ENCODE measurements around the gene CYB561.

The CYB561 gene

DNA sequence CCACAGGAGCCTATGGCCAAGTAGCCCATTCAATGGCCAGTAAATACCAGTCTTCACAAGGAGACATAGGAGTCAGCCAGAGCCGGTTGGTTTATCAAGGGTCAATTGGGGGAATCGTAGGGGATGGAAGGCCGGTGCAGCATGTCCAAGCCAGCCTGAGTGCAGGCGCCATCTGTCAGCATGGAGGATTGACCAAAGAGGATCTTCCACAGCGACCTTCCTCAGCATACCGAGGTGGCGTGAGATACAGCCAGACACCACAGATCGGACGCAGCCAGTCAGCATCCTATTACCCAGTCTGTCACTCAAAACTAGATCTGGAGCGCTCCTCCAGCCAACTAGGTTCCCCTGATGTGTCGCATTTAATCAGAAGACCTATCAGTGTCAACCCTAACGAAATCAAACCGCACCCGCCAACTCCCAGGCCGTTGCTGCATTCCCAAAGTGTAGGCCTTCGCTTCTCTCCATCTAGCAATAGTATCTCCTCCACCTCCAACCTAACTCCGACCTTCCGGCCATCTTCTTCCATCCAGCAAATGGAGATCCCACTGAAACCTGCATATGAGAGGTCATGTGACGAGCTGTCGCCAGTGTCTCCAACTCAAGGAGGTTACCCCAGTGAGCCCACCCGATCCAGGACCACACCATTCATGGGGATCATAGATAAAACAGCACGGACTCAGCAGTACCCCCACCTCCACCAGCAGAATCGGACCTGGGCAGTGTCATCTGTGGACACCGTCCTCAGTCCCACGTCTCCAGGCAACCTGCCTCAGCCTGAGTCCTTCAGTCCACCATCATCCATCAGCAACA is 25.0 kb downstream of the CYB561 start:
- TF ChIP-seq ZNF514 (tag by site-specific recombination; IDR thresholded peaks at IDR 0.05) = no peak
- TF ChIP-seq ZNF549 (tag by site-specific recombination; IDR thresholded peaks at IDR 0.05) = no peak
- TF ChIP-seq ZBTB20 (tag by site-specific recombination; IDR thresholded peaks at IDR 0.05) = no peak
- no peak for TF ChIP-seq BCL11B (tag by site-specific recombination; IDR thresholded peaks at IDR 0.05; ENCODE audit: low read depth)
- no peak for TF ChIP-seq SCRT2 (tag by site-specific recombination; IDR thresholded peaks at IDR 0.05)
- no peak for TF ChIP-seq ZNF558 (tag by site-specific recombination; IDR thresholded peaks at IDR 0.05)
- TF ChIP-seq ZNF423 (tag by site-specific recombination; IDR thresholded peaks at IDR 0.05) = no peak
- no peak for TF ChIP-seq SCRT1 (tag by site-specific recombination; IDR thresholded peaks at IDR 0.05; ENCODE audit: borderline replicate concordance)
- TF ChIP-seq ZNF768 (tag by site-specific recombination; IDR thresholded peaks at IDR 0.05) = no peak
- TF ChIP-seq, protein P1, sequence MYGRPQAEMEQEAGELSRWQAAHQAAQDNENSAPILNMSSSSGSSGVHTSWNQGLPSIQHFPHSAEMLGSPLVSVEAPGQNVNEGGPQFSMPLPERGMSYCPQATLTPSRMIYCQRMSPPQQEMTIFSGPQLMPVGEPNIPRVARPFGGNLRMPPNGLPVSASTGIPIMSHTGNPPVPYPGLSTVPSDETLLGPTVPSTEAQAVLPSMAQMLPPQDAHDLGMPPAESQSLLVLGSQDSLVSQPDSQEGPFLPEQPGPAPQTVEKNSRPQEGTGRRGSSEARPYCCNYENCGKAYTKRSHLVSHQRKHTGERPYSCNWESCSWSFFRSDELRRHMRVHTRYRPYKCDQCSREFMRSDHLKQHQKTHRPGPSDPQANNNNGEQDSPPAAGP (tag by site-specific recombination; IDR thresholded peaks at IDR 0.05) = no peak
- TF ChIP-seq ZNF341 (tag by site-specific recombination; IDR thresholded peaks at IDR 0.05; ENCODE audit: low read depth) = no peak
- TF ChIP-seq ZNF133 (tag by site-specific recombination; IDR thresholded peaks at IDR 0.05) = no peak
- TF ChIP-seq ZNF416 (tag by site-specific recombination; IDR thresholded peaks at IDR 0.05) = no peak
- TF ChIP-seq ZNF324 (tag by site-specific recombination; IDR thresholded peaks at IDR 0.05) = no peak
- no peak for TF ChIP-seq BCL11A (tag by site-specific recombination; IDR thresholded peaks at IDR 0.05; ENCODE audit: low read depth)
- H3K36me3 ChIP-seq (ENCODE audit: control insufficient read depth in 2 of 2, insufficient read depth in 1 of 2, low read length in 2 of 2) = peaks cover 0 to 41% of the 10 kb centered on the region in 2 experiments; a peak in 1 of 3 replicates
- H3K4me3 ChIP-seq (ENCODE audit: low read depth, low read length) = no peak overlapping the region
- no peaks in the 10 kb centered on the region for H3K9me3 ChIP-seq (ENCODE audit: control insufficient read depth, insufficient read depth, low read depth, low read length)
- POLR2A ChIA-PET = no interaction called here
- CTCF ChIA-PET = no interaction called here
- no peak overlapping the region for H3K27ac ChIP-seq (ENCODE audit: extremely low read depth, low read depth, low read length)
- H3K4me1 ChIP-seq (ENCODE audit: control insufficient read depth, insufficient read depth, low read length) = no peaks in the 10 kb centered on the region

DNA sequence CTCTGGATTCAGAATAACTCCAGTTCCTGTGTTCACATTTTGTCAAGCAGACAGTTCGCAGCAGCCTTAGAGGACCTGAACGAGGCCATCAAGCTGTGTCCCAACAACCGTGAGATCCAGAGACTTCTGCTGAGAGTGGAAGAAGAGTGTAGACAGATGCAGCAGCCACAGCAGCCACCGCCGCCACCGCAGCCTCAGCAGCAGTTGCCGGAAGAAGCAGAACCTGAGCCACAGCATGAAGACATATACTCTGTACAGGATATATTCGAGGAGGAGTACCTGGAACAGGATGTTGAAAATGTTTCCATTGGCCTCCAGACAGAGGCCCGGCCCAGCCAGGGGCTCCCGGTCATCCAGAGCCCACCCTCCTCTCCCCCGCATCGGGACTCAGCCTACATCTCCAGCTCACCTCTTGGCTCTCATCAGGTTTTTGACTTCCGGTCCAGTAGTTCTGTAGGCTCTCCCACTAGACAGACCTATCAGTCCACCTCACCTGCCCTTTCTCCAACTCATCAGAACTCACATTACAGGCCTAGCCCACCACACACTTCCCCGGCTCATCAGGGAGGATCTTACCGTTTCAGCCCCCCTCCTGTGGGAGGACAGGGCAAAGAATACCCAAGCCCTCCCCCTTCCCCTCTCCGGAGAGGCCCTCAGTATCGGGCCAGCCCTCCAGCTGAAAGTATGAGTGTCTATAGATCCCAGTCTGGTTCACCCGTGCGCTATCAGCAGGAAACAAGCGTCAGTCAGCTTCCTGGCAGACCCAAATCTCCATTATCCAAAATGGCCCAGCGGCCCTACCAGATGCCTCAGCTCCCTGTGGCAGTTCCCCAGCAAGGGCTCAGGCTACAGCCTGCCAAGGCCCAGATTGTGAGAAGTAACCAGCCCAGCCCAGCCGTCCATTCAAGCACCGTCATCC is 25.9 kb downstream of the CYB561 start:
- no peaks in the 10 kb centered on the region for H3K9me3 ChIP-seq (ENCODE audit: control insufficient read depth, insufficient read depth, low read depth, low read length)
- no peak for TF ChIP-seq PBX3 (CRISPR knock-in tag; IDR thresholded peaks at IDR 0.05)
- TF ChIP-seq, protein P2, sequence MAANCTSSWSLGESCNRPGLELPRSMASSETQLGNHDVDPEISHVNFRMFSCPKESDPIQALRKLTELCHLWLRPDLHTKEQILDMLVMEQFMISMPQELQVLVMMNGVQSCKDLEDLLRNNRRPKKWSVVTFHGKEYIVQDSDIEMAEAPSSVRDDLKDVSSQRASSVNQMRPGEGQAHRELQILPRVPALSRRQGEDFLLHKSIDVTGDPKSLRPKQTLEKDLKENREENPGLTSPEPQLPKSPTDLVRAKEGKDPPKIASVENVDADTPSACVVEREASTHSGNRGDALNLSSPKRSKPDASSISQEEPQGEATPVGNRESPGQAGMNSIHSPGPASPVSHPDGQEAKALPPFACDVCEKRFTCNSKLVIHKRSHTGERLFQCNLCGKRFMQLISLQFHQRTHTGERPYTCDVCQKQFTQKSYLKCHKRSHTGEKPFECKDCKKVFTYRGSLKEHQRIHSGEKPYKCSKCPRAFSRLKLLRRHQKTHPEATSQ (tag by site-specific recombination; IDR thresholded peaks at IDR 0.05) = no peak
- no peak for TF ChIP-seq ZNF473 (tag by site-specific recombination; IDR thresholded peaks at IDR 0.05)
- TF ChIP-seq ZNF555 (tag by site-specific recombination; conservative IDR thresholded peaks at IDR 0.05) = no peak
- no peak for TF ChIP-seq ZNF558 (tag by site-specific recombination; IDR thresholded peaks at IDR 0.05)
- no peak for TF ChIP-seq ZNF341 (tag by site-specific recombination; IDR thresholded peaks at IDR 0.05; ENCODE audit: low read depth)
- TF ChIP-seq, protein P3, sequence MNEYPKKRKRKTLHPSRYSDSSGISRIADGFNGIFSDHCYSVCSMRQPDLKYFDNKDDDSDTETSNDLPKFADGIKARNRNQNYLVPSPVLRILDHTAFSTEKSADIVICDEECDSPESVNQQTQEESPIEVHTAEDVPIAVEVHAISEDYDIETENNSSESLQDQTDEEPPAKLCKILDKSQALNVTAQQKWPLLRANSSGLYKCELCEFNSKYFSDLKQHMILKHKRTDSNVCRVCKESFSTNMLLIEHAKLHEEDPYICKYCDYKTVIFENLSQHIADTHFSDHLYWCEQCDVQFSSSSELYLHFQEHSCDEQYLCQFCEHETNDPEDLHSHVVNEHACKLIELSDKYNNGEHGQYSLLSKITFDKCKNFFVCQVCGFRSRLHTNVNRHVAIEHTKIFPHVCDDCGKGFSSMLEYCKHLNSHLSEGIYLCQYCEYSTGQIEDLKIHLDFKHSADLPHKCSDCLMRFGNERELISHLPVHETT (tag by site-specific recombination; IDR thresholded peaks at IDR 0.05) = no peak
- TF ChIP-seq ZNF404 (tag by site-specific recombination; IDR thresholded peaks at IDR 0.05) = no peak
- no peak for TF ChIP-seq ZNF398 (tag by site-specific recombination; IDR thresholded peaks at IDR 0.05)
- no peak for TF ChIP-seq BCL6B (tag by site-specific recombination; IDR thresholded peaks at IDR 0.05)
- no peak for TF ChIP-seq ZNF48 (tag by site-specific recombination; IDR thresholded peaks at IDR 0.05)
- H3K27ac ChIP-seq (ENCODE audit: extremely low read depth, low read depth, low read length) = no peak overlapping the region
- CTCF ChIA-PET = interaction anchor here (0.9 to 1.3 kb wide), 6 partner anchors 11 to 867 kb away, joined by 3 to 5 read pairs (median 4); no protein-coding TSS in a partner anchor
- H3K4me3 ChIP-seq (ENCODE audit: low read depth, low read length) = no peak overlapping the region
- POLR2A ChIA-PET = no interaction called here
- H3K36me3 ChIP-seq (ENCODE audit: control insufficient read depth in 2 of 2, insufficient read depth in 1 of 2, low read length in 2 of 2) = peaks cover 0 to 49% of the 10 kb centered on the region in 2 experiments; a peak in 1 of 3 replicates
- no peaks in the 10 kb centered on the region for H3K4me1 ChIP-seq (ENCODE audit: control insufficient read depth, insufficient read depth, low read length)
